GM12801 (cell line): ENCODE measurements around the gene OTUD3.

Source experiments
- TF ChIP-seq, protein P1 (sequence below): IDR thresholded peaks from one replicate; pipeline ENCODE4 v1.5.1; 2011; ENCODE audit warnings: control low read depth; ENCODE audit not compliant: insufficient read length; ENCODE audit errors: extremely low read depth

Gene OTUD3, protein sequence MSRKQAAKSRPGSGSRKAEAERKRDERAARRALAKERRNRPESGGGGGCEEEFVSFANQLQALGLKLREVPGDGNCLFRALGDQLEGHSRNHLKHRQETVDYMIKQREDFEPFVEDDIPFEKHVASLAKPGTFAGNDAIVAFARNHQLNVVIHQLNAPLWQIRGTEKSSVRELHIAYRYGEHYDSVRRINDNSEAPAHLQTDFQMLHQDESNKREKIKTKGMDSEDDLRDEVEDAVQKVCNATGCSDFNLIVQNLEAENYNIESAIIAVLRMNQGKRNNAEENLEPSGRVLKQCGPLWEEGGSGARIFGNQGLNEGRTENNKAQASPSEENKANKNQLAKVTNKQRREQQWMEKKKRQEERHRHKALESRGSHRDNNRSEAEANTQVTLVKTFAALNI

GRCh38 chr1:19882111-19883071 lies at the start of gene OTUD3:
Gene OTUD3, plus strand, starts transcription at chr1:19882395. Its CDS starts 119 bp downstream, at chr1:19882514.
- TF ChIP-seq, protein P1, sequence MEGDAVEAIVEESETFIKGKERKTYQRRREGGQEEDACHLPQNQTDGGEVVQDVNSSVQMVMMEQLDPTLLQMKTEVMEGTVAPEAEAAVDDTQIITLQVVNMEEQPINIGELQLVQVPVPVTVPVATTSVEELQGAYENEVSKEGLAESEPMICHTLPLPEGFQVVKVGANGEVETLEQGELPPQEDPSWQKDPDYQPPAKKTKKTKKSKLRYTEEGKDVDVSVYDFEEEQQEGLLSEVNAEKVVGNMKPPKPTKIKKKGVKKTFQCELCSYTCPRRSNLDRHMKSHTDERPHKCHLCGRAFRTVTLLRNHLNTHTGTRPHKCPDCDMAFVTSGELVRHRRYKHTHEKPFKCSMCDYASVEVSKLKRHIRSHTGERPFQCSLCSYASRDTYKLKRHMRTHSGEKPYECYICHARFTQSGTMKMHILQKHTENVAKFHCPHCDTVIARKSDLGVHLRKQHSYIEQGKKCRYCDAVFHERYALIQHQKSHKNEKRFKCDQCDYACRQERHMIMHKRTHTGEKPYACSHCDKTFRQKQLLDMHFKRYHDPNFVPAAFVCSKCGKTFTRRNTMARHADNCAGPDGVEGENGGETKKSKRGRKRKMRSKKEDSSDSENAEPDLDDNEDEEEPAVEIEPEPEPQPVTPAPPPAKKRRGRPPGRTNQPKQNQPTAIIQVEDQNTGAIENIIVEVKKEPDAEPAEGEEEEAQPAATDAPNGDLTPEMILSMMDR, result no peak

GRCh38 chr1:19835578-19835977 lies 46.6 kb upstream of the OTUD3 start:
- TF ChIP-seq, protein P1, result no peak

DNA sequence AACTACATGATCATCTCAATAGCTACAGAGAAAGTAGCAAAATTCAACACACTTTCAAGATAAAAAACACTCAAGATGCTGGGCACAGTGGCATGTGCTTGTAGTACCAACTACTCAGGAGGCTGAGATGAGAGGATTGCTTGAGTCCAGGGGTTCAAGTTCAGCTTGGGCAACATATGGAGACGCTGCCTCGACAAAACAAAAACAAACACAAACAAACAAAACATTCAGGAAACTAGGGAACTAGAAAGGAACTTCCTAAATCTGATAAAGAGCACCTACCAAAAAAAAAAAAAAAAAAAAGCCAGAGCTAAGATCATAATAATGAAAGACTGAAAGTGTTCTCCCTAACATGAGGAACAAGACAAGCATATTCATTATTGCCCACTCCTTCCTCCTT lies 44.3 kb upstream of the OTUD3 start:
- TF ChIP-seq, protein P1, result no peak

GRCh38 chr1:19840228-19840627 lies 42.0 kb upstream of the OTUD3 start:
- TF ChIP-seq, protein P1, result no peak

DNA sequence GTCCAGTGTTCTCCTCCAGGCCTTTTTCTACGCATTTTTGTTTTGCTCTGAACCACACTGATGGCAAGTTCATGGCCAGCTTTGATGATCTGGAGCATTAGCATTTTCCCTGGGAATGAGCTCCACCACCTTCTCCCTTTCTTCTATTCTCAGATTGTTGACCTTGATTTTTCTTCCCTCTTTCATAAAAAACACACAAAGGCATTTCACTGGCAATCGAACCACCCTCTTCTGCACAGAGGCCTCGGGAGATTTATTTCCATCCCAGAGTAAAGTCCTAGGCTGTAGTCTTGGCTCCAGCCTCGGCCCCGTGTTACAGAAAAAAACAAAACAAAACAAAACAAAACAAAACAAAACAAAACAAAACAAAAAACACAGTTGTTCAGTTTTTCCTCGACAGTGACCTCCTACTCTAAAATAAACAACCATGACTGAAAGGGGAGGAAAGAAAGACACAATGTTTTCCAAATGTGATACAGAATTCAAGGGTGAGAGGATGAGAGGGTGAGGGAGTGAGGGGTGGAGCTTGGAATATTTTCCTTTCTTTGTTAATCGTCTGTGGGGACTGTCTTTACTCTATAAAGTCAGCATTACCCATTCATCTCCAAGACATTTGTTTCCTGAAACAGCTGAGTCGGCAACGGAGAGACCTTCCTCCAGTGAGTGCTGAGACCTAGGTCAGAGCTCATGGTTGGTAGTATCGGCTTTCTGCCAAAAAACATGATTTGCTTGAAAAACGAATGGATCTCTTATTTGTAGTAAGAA lies 37.3 kb upstream of the OTUD3 start:
- TF ChIP-seq, protein P1, result no peak

DNA sequence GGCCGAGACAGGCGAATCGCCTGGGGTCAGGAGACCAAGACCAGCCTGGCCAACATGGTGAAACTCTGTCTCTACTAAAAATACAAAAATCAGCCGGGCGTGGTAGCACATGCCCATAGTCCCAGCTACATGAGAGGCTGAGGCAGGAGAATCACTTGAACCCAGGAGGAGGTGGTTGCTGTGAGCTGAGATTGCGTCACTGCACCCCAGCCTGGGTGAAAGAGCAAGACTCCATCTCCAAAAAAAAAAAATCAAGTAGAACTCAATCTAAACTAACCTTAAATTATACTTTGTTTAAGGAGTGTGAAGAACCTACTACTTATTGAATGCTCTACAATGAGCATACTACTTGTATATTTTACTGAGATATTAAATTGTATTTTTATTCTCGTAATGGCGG lies 36.6 kb upstream of the OTUD3 start:
- TF ChIP-seq, protein P1, result no peak
